Lower leg skin (tissue), 3 donors: Measurements from ENCODE around the gene IL1RAP.

Source experiments
- POLR2A ChIP-seq, 2 donors: fragments of 450-650 bp; IDR thresholded peaks; one replicate each; pipeline ENCODE4 v1.6.1; 2016 to 2017; ENCODE audit warnings: antibody characterized with exemption in 2 of 2, mild to moderate bottlenecking in 1 of 2, moderate library complexity in 1 of 2
- TF ChIP-seq, protein P1 (sequence below), 3 donors: fragments of 450-650 bp; IDR thresholded peaks; one replicate each; pipeline ENCODE4 v1.5.1; 2016; ENCODE audit warnings: antibody characterized with exemption in 3 of 3, mild to moderate bottlenecking in 3 of 3, moderate library complexity in 2 of 3

DNA sequence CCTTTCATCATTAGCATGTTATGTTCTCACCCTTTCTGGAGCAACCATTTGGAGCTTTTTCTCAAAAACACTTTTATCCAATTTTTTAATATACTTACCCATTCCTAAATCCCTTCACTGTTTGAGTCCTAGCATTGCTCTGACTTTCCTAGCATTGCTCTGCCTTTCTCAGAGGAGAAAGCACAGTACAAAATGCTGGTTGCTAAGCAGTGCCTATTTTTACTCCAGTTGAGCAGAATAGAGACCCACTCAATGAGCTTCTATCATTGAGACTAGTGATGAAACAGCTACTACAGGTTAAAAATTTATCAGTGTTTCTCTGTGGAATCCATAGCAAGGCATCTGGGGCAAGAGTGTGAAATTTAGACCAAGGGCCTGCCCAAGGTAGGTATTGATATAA is 21.8 kb upstream of the IL1RAP start:
- TF ChIP-seq, protein P1, sequence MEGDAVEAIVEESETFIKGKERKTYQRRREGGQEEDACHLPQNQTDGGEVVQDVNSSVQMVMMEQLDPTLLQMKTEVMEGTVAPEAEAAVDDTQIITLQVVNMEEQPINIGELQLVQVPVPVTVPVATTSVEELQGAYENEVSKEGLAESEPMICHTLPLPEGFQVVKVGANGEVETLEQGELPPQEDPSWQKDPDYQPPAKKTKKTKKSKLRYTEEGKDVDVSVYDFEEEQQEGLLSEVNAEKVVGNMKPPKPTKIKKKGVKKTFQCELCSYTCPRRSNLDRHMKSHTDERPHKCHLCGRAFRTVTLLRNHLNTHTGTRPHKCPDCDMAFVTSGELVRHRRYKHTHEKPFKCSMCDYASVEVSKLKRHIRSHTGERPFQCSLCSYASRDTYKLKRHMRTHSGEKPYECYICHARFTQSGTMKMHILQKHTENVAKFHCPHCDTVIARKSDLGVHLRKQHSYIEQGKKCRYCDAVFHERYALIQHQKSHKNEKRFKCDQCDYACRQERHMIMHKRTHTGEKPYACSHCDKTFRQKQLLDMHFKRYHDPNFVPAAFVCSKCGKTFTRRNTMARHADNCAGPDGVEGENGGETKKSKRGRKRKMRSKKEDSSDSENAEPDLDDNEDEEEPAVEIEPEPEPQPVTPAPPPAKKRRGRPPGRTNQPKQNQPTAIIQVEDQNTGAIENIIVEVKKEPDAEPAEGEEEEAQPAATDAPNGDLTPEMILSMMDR (IDR thresholded peaks at IDR 0.05) = no peak
- TF ChIP-seq POLR2A (IDR thresholded peaks at IDR 0.05) = no peak
